ENCODE data around the gene CCDC91.
"Not testable (repeated sequence)": the region's sequence is repeated elsewhere in the genome, so short reads cannot be mapped to it uniquely, and the experiment has no call there.

The CCDC91 gene

GRCh38 chr12:28471762-28472161, 281.5 kb downstream of the CCDC91 start:
- FAIRE-seq, result not testable (repeated sequence)

- FAIRE-seq, result not testable (repeated sequence)
These were observed 285.9 kb downstream of the CCDC91 start for GRCh38 chr12:28476206-28476605.

GRCh38 chr12:28479097-28479496, 288.8 kb downstream of the CCDC91 start:
- FAIRE-seq, result not testable (repeated sequence)

GRCh38 chr12:28479683-28480082, 289.4 kb downstream of the CCDC91 start:
- no peak for FAIRE-seq

- no peak for FAIRE-seq
These were observed 293.9 kb downstream of the CCDC91 start for GRCh38 chr12:28484156-28484555.

- no peak for FAIRE-seq
These were observed 296.3 kb downstream of the CCDC91 start for GRCh38 chr12:28486521-28486920.

GRCh38 chr12:28489246-28489645, 299.0 kb downstream of the CCDC91 start:
- no peak for FAIRE-seq

GRCh38 chr12:28497889-28498411, 307.7 kb downstream of the CCDC91 start:
- FAIRE-seq, result no peak

GRCh38 chr12:28498850-28499249, 308.6 kb downstream of the CCDC91 start:
- no peak for FAIRE-seq

GRCh38 chr12:28500373-28501024, 310.2 kb downstream of the CCDC91 start:
- no peak for FAIRE-seq

- FAIRE-seq, result no peak
These were observed 316.0 kb downstream of the CCDC91 start for GRCh38 chr12:28506271-28506670.

- FAIRE-seq, result no peak
These were observed 316.8 kb downstream of the CCDC91 start for GRCh38 chr12:28507033-28507432.

- FAIRE-seq, result no peak
These were observed 317.6 kb downstream of the CCDC91 start for GRCh38 chr12:28507867-28508266.

- FAIRE-seq, result no peak
These were observed 322.1 kb downstream of the CCDC91 start for GRCh38 chr12:28512406-28512805.

GRCh38 chr12:28512876-28513275, 322.6 kb downstream of the CCDC91 start:
- no peak for FAIRE-seq

GRCh38 chr12:28513983-28514382, 323.7 kb downstream of the CCDC91 start:
- FAIRE-seq, result no peak

- FAIRE-seq, result no peak
These were observed 326.8 kb downstream of the CCDC91 start for GRCh38 chr12:28517101-28517500.

GRCh38 chr12:28527631-28528249, 337.5 kb downstream of the CCDC91 start:
- FAIRE-seq, result no peak

GRCh38 chr12:28535216-28535615, 345.0 kb downstream of the CCDC91 start:
- no peak for FAIRE-seq

- no peak for FAIRE-seq
These were observed 345.8 kb downstream of the CCDC91 start for GRCh38 chr12:28536088-28536487.

- no peak for FAIRE-seq
These were observed 347.2 kb downstream of the CCDC91 start for GRCh38 chr12:28537474-28537873.

- FAIRE-seq, result no peak
These were observed 349.6 kb downstream of the CCDC91 start for GRCh38 chr12:28539691-28540323.

- FAIRE-seq, result no peak
These were observed 350.1 kb downstream of the CCDC91 start for GRCh38 chr12:28540324-28540714.
